CD14-positive monocyte (primary cell): ENCODE data around the gene PCNT. TPM values are rescaled to one million over a fixed set of nuclear protein-coding genes. Genes with fewer than 3 reads are reported as not detected.

ENCODE experiments used
- DNase-seq, 3 donors: peaks; one replicate each; pipeline ENCODE4 v3.0.0-alpha.2; 2011 to 2022
- H2AFZ ChIP-seq: 2 replicates; pipeline ENCODE4 v1.6.0; 2012; ENCODE audit warnings: mild to moderate bottlenecking, low read depth, low read length, inconsistent platforms; ENCODE audit not compliant: insufficient read depth, poor library complexity, severe bottlenecking
- H3K27ac ChIP-seq, 2 donors: 1 replicate in 1 of 2; 2 replicates in 1 of 2; pipeline ENCODE4 v1.5.1; 2012 to 2013; ENCODE audit warnings: low read length in 2 of 2, control low read depth in 1 of 2, inconsistent platforms in 1 of 2, low read depth in 1 of 2, mild to moderate bottlenecking in 1 of 2
- H3K27me3 ChIP-seq, 2 donors: one replicate each; pipeline versions ENCODE4 v1.6.0 to v1.6.1; 2011 to 2013; ENCODE audit warnings: low read length in 2 of 2; ENCODE audit not compliant: control insufficient read depth in 2 of 2, insufficient read depth in 2 of 2
- H3K36me3 ChIP-seq, 2 donors: replicated peaks in 1 of 2; 1 replicate in 1 of 2; 2 replicates in 1 of 2; pipeline versions ENCODE4 v1.5.1 to v1.6.1; 2012 to 2013; ENCODE audit warnings: low read length in 2 of 2, control low read depth in 1 of 2, inconsistent platforms in 1 of 2, mild to moderate bottlenecking in 1 of 2; ENCODE audit not compliant: insufficient read depth in 2 of 2, control insufficient read depth in 1 of 2
- H3K4me1 ChIP-seq, 2 donors: 1 replicate in 1 of 2; 2 replicates in 1 of 2; pipeline versions ENCODE4 v1.5.1 to v1.6.1; 2012 to 2013; ENCODE audit warnings: low read length in 2 of 2, control low read depth in 1 of 2, inconsistent platforms in 1 of 2, mild to moderate bottlenecking in 1 of 2, moderate library complexity in 1 of 2; ENCODE audit not compliant: insufficient read depth in 2 of 2, control insufficient read depth in 1 of 2
- H3K4me2 ChIP-seq: replicated peaks from 2 replicates; pipeline ENCODE3; 2012; ENCODE audit warnings: low read length, moderate library complexity, mild to moderate bottlenecking; ENCODE audit not compliant: poor library complexity, severe bottlenecking; ENCODE audit errors: extremely low read depth
- H3K4me3 ChIP-seq, 3 experiments: fragments of 200-600 bp in 1 of 3; sonication (generic) in 1 of 3; replicated peaks in 1 of 3; 1 replicate in 2 of 3; 2 replicates in 1 of 3; pipeline ENCODE4 v1.5.1; 2011 to 2013; ENCODE audit warnings: low read length in 3 of 3, mild to moderate bottlenecking in 3 of 3, control low read depth in 2 of 3, low read depth in 2 of 3, inconsistent platforms in 1 of 3, moderate library complexity in 1 of 3
- H3K79me2 ChIP-seq: 2 replicates; pipeline ENCODE4 v1.6.0; 2012; ENCODE audit warnings: mild to moderate bottlenecking, control low read depth, inconsistent platforms, low read length, moderate library complexity; ENCODE audit not compliant: insufficient read depth
- H3K9ac ChIP-seq: 2 replicates; pipeline ENCODE4 v1.6.0; 2017; ENCODE audit warnings: low read length, mild to moderate bottlenecking; ENCODE audit not compliant: insufficient read depth, poor library complexity, severe bottlenecking
- H3K9me3 ChIP-seq, 2 donors: replicated peaks in 1 of 2; 1 replicate in 1 of 2; 2 replicates in 1 of 2; pipeline versions ENCODE4 v1.5.1 to v1.6.1; 2012 to 2013; ENCODE audit warnings: low read length in 2 of 2, control low read depth in 1 of 2; ENCODE audit not compliant: control insufficient read depth in 1 of 2, insufficient read depth in 1 of 2
- H4K20me1 ChIP-seq: 2 replicates; pipeline ENCODE4 v1.6.0; 2012; ENCODE audit warnings: mild to moderate bottlenecking, low read length, control low read depth, moderate library complexity; ENCODE audit not compliant: insufficient read depth
- H3K27ac Mint-ChIP-seq, 7 donors: one replicate each; pipeline ENCODE4 v1.8.0; 2020; ENCODE audit warnings: mild to moderate bottlenecking in 7 of 7, mixed read lengths in 7 of 7, moderate library complexity in 6 of 7, inconsistent platforms in 2 of 7
- H3K27me3 Mint-ChIP-seq, 3 donors: one replicate each; pipeline ENCODE4 v1.8.0; 2021 to 2022; ENCODE audit warnings: low read depth in 3 of 3, mild to moderate bottlenecking in 3 of 3, mixed read lengths in 3 of 3, moderate library complexity in 3 of 3, inconsistent platforms in 1 of 3
- H3K36me3 Mint-ChIP-seq, 2 donors: one replicate each; pipeline ENCODE4 v1.8.0; 2020; ENCODE audit warnings: mixed read lengths in 2 of 2, inconsistent platforms in 1 of 2, mild to moderate bottlenecking in 1 of 2
- H3K4me1 Mint-ChIP-seq: one replicate; pipeline ENCODE4 v1.8.0; 2020; ENCODE audit warnings: mild to moderate bottlenecking, mixed read lengths
- H3K4me3 Mint-ChIP-seq, 2 donors: one replicate each; pipeline ENCODE4 v1.8.0; 2020; ENCODE audit warnings: mild to moderate bottlenecking in 2 of 2, mixed read lengths in 2 of 2, moderate library complexity in 1 of 2
- H3K9me3 Mint-ChIP-seq, 7 donors: one replicate each; pipeline ENCODE4 v1.8.0; 2020 to 2022; ENCODE audit warnings: mixed read lengths in 7 of 7, mild to moderate bottlenecking in 6 of 7, moderate library complexity in 6 of 7, inconsistent platforms in 2 of 7
- WGBS: methylation state at CpG from one replicate; pipeline ENCODE4 v1.1.5; 2013; ENCODE audit warnings: missing lambda C conversion rate; ENCODE audit not compliant: insufficient coverage; 5-methylcytosine and 5-hydroxymethylcytosine counted together
- intact Hi-C, 2 donors: fragments of 100-400 bp; cut with micrococcal nuclease; formaldehyde crosslinking; loops; one replicate each; pipeline versions ENCODE4 v1.15.0 to v1.15.1; 2023
- polyA plus RNA-seq, 3 donors: library from polyadenylated mRNA; depleted of rRNA in 1 of 3; unstranded in 2 of 3; stranded (reverse) in 1 of 3; fragments of 300-500 nt in 2 of 3; fragments of >200 nt in 1 of 3; fragmentation: Illumina TruSeq in 2 of 3; gene quantifications; 1 replicate in 2 of 3; 2 replicates in 1 of 3; pipeline ENCODE4 v1.2.3, GENCODE V29; 2012 to 2021
- TF ChIP-seq, protein P1 (sequence below): fragments of 200-600 bp; IDR thresholded peaks from one replicate; pipeline ENCODE4 v1.8.0; 2022; ENCODE audit warnings: antibody characterized with exemption, mild to moderate bottlenecking

Gene PCNT
- polyA plus RNA-seq, 3 donors = 4.2 to 16.3 (median 5.1) TPM

- intact Hi-C loops = no loop called here
- H2AFZ ChIP-seq = no peak overlapping the region
Measured at GRCh38 chr21:46386734-46387088, 62.8 kb downstream of the PCNT start.

GRCh38 chr21:46388206-46388880, 64.4 kb downstream of the PCNT start:
- H2AFZ ChIP-seq = no peak overlapping the region
- peaks cover 3 to 7% of the 10 kb centered on the region in 2 donors for H3K9me3 ChIP-seq
- no peak overlapping the region for H3K4me2 ChIP-seq
- H3K79me2 ChIP-seq = peaks cover 6% of the 10 kb centered on the region
- Mint-ChIP-seq H3K9me3 (peaks cover 2 to 14% (median 10%) of the 10 kb centered on the region in 7 donors), H3K4me1 (no peaks in the 10 kb centered on the region), H3K36me3 (peaks cover 78 to 99% of the 10 kb centered on the region in 2 donors), H3K27ac (peak overlapping the region in 1 of 7 donors; percentile 63), H3K27me3 (no peaks in the 10 kb centered on the region), H3K4me3 (no peak overlapping the region)
- H3K27ac ChIP-seq = no peak overlapping the region
- H3K9ac ChIP-seq = no peak overlapping the region
- H3K4me1 ChIP-seq = no peaks in the 10 kb centered on the region
- H4K20me1 ChIP-seq = no peaks in the 10 kb centered on the region
- no peak for DNase-seq
- intact Hi-C loops = no loop called here
- peaks cover 68 to 90% of the 10 kb centered on the region in 2 donors for H3K36me3 ChIP-seq
- no peak overlapping the region for H3K4me3 ChIP-seq
- WGBS = 91% methylated on average over 29 of the region's 33 CpGs
- no peaks in the 10 kb centered on the region for H3K27me3 ChIP-seq
- TF ChIP-seq, protein P1, sequence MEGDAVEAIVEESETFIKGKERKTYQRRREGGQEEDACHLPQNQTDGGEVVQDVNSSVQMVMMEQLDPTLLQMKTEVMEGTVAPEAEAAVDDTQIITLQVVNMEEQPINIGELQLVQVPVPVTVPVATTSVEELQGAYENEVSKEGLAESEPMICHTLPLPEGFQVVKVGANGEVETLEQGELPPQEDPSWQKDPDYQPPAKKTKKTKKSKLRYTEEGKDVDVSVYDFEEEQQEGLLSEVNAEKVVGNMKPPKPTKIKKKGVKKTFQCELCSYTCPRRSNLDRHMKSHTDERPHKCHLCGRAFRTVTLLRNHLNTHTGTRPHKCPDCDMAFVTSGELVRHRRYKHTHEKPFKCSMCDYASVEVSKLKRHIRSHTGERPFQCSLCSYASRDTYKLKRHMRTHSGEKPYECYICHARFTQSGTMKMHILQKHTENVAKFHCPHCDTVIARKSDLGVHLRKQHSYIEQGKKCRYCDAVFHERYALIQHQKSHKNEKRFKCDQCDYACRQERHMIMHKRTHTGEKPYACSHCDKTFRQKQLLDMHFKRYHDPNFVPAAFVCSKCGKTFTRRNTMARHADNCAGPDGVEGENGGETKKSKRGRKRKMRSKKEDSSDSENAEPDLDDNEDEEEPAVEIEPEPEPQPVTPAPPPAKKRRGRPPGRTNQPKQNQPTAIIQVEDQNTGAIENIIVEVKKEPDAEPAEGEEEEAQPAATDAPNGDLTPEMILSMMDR = no peak

More at GRCh38 chr21:46386734-46387088, 62.8 kb downstream of the PCNT start:
- peak overlapping the region in 1 of 7 donors; percentile 38 for H3K27ac Mint-ChIP-seq
- no peaks in the 10 kb centered on the region for H4K20me1 ChIP-seq
- H3K4me1 Mint-ChIP-seq = no peaks in the 10 kb centered on the region
- H3K9ac ChIP-seq = no peak overlapping the region
- peaks cover 16 to 23% of the 10 kb centered on the region in 2 donors for H3K9me3 ChIP-seq
- H3K4me3 Mint-ChIP-seq = no peak overlapping the region
- H3K9me3 Mint-ChIP-seq = peaks cover 10 to 31% (median 25%) of the 10 kb centered on the region in 7 donors
- no peaks in the 10 kb centered on the region for H3K27me3 ChIP-seq
- TF ChIP-seq, protein P1 = no peak
- WGBS = 96% methylated on average over 13 of the region's 13 CpGs
- H3K36me3 Mint-ChIP-seq = peaks cover 79 to 99% of the 10 kb centered on the region in 2 donors
- H3K27ac ChIP-seq = no peak overlapping the region
- DNase-seq = no peak
- H3K4me2 ChIP-seq = no peak overlapping the region
- H3K79me2 ChIP-seq = peaks cover 12% of the 10 kb centered on the region
- H3K4me3 ChIP-seq = no peak overlapping the region
- H3K36me3 ChIP-seq = peaks cover 65 to 94% of the 10 kb centered on the region in 2 donors
- H3K4me1 ChIP-seq = no peaks in the 10 kb centered on the region
- H3K27me3 Mint-ChIP-seq = peaks cover 0 to 4% (median 0%) of the 10 kb centered on the region in 3 donors
